ENCODE data around the gene GGPS1.
"Not testable (repeated sequence)": the region's sequence is repeated elsewhere in the genome, so short reads cannot be mapped to it uniquely, and the experiment has no call there.

GGPS1 gene

DNA sequence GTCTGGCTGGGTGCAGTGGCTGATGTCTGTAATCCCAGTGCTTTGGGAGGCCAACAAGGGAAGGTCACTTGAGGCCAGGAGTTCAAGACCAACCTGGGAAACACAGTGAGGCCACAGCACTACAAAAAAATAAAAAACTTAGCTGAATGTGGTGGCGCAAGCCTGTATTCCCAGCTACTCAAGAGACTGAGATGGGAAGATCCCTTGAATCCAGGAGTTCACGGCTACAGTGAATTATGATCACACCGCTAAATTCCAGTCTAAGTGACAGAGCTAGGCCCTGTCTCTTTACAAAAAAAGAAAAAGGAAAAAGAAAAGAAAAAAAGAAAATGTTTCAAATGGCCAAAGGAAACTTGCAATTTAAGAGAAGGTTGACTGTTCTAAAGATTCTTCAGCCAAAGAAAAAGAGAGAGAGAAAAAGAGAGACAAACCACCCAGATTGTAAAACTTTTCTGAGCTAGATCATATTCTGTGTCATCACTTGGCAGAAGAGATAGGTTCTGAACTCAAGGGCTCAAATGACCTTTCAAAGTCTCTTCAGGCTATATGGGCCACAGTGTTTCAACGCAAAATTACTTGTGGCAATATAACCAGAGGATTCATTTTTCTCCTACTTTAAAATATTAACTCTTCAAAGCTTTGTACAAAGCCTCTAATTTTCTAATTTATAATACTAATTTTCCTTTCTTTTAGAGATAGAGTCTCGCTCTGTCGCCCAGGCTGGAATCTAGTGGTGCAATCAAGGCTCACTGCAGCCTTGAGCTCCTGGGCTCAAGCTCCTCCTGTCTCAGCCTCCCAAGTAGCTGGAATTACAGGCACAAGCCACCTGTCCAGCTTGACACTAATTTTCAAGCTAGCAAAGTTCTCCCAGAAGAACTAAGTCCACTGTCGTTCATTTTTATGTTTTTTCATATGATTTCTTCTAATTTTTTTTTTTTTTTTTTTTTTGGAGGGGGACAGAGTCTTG lies 20.9 kb upstream of the GGPS1 start:
- DNase-seq: no peak

DNA sequence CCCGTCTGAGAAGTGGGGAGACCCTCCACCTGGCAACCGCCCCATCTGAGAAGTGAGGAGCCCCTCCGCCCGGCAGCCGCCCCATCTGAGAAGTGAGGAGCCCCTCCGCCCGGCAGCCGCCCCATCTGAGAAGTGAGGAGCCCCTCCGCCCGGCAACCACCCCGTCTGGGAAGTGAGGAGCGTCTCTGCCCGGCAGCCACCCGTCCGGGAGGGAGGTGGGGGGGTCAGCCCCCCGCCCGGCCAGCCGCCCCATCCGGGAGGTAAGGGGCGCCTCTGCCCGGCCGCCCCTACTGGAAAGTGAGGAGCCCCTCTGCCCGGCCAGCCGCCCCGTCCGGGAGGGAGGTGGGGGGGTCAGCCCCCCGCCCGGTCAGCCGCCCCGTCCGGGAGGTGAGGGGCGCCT lies 19.2 kb upstream of the GGPS1 start:
- not testable (repeated sequence) for DNase-seq

DNA sequence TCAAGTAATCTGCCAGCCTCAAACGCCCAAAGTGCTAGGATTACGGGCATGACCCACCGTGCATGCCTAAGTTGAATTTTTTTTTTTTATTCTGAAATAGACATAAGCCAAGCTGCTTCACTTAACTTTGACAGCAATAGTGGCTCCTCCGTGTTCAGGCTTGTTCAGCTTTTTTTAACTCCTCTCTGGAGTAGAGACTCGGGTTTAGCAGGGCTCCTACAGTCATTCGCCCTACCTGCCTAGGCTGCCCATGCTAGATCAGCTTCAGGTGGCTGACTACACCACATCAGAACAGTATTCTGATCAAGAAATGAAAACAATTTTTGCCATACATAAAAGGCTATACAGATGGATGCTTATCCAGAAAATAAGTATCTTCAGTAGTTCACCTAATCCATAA lies 15.1 kb upstream of the GGPS1 start:
- DNase-seq: no peak

DNA sequence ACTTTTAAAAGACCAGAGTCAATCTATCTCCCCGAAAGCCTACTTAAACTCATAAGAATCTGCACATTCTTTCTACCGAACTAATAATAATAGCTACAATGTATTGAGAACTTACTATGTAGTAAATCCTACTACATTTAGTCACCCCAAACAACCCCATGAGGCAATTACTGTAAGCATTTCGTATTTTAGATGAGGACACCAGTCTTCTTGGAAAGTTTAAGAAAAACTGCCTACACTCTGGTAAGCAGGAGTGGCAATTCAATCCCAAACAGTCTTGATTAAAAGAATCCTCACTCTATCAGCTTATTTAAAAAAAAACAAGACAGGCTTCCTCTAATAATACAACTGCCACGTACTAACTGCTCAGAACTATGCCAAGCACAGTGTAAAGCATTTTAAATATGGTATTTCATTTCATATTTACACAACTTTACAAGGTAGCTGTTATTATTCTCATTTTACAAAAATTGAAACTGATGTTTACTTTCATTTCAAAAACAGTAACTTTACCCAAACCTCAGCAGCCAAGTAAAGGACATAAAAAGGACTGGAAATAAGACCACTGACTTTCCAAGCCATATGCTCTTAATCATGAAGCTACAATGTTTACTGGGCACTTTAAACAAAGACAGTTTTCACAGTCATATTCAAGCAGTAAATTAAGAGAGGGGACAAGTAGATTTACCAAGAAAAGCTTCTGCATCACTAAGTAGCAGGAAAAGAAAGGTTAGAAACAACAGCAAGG lies 14.3 kb upstream of the GGPS1 start:
- DNase-seq: no peak

DNA sequence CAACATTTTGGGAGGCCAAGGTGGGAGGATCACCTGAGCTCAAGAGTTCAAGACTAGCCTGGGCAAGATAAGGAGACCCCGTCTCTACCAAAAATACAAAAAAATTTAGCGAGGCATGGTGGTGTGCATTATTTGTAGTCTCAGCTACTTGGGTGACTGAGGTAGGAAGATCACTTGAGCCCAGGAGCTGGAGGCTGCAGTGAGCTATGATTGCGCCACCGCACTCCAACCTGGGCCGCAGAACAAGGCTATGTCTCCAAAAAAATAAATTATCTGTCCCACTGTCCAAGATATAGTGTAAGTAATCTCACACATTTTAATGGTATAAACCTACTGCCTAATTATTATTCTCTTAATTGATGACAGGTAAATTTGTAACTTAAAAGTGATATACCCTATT lies 13.2 kb upstream of the GGPS1 start:
- no peak for DNase-seq

DNA sequence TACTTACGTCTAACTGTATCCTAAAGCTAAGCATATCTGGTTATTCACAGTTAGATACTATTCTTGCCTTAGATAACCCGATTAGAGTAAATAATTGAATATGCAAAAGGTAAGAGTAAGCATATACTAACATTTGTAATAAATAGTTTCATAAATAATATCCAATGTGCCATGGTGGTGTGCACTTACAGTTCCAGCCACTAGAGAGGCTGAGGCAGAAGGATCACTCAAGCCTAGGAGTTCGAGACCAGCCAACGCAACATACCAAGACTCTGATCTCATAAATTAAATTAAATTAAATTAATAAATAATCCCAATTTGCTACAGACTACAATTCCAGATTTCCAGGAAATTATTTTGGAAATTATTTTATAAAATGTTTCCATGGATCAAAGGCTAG lies 12.6 kb upstream of the GGPS1 start:
- no peak for DNase-seq

DNA sequence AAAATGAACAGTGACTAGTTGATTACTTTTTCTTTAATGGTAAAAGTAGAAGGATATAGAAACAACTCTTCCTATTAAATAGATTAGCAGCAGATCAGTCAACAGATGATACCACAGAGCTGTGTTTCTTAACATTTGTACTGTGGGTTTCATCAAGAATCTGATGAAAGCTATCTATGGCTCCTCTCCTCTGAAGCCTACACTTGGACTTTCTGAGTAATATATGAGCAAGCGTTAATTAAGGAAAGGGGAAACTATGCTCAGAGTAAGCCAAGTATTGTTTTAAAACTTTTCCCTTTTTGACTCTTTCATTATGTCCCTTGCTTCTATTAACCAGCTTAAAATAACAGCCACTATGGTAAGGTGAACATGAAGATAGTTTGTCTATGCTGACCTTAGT lies 11.2 kb upstream of the GGPS1 start:
- DNase-seq: no peak

DNA sequence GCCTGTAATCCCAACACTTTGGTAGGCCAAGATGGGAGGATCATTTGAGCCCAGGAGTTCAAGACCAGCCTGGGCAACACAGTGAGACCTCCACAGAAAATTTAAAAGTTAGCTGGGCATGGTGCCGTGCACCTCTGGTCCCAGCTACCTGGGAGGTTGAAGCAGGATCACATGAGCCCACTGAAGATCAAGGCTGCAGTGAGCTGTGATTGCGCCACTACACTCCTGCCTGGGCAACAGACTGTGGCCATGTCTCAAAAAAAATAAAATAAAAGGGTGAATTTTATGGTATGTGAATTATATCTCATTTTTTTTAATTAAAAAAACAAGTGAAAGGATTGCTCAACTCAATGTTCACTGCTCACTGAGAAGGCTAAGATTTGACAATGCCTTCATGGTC lies 9.1 kb upstream of the GGPS1 start:
- no peak for DNase-seq

DNA sequence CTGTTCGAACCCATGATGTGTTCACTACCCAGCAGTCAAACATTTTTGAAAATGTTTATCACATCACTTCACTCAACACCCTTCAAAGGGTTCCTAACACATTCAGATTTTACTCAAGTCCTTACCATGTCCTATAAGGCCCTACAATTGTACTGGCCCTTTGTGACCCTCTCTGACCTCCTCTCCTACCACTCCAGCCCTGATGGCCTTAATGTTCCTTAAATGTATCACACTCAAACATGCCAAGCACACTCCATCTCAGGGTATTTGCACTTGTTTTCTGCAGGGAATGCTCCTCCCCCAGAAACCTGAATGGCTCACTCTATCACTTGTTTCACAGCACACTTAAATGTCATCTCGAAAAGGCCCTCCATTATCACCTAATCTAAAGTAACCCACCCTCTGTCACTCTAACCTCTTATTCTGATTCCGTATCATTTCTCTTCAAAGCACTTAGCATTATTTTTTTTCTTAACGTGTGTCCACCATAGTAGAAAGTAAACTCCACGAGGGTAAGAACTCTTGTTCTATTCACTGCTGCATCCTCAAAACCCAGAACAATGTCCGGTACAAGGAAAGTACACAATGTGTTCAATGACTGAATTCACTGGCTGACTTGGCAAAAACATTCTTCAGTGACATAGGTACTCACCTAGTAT lies 7.7 kb upstream of the GGPS1 start:
- DNase-seq: no peak

DNA sequence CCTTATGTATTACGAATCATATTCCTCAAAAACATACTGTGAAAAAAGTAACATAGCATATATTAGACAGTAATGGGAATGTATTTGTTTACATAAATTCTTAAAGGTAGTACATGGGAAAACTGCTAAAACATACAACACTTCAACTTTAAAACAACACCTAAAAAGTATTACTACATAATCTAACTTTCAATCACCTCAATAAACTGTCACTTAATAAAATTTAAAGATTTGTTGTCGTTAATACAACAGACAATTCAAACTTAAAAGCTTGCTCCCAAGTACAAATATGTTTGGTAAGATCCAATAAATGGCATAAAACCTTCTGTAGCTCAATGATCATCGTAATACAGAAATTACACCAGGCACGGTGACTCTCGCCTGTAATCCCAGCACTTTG lies 4.1 kb upstream of the GGPS1 start:
- no peak for DNase-seq

DNA sequence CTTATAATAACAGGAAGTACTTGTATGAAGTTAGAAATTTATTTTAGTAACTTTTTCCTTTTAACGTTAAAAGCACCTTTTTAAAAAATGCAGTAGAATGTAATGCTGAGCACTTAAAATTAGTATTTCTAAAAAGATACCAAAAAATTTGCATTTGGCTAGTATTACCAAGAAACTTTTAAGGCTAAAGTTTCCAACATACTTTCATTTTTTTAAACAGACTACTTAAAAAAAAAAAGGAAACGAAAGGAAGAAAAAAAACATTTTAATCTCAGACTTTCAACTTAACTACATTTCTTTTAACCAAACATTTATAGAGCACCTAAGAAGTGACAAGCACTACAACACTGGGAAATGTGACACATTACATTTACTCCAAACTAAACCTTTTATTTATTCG lies 3.2 kb upstream of the GGPS1 start:
- DNase-seq: no peak

DNA sequence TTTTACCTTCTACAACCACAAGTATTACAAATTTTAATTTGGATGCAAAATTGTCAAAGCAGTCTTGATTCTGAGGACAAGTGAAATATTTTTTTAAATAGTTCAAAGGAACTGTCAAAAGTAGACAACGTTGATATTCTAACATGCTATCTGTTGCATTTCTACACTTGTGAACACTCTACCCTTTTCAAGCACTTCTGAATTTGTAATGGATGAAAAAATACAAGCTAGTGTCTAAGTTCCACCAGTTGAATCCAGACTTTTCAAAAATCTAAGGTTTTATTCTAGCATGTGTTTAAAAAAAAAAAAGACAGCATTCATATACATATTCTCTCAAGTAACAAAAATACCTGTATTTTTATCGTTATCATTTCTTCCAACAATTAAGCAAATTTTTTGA lies 2.5 kb upstream of the GGPS1 start:
- DNase-seq: no peak

DNA sequence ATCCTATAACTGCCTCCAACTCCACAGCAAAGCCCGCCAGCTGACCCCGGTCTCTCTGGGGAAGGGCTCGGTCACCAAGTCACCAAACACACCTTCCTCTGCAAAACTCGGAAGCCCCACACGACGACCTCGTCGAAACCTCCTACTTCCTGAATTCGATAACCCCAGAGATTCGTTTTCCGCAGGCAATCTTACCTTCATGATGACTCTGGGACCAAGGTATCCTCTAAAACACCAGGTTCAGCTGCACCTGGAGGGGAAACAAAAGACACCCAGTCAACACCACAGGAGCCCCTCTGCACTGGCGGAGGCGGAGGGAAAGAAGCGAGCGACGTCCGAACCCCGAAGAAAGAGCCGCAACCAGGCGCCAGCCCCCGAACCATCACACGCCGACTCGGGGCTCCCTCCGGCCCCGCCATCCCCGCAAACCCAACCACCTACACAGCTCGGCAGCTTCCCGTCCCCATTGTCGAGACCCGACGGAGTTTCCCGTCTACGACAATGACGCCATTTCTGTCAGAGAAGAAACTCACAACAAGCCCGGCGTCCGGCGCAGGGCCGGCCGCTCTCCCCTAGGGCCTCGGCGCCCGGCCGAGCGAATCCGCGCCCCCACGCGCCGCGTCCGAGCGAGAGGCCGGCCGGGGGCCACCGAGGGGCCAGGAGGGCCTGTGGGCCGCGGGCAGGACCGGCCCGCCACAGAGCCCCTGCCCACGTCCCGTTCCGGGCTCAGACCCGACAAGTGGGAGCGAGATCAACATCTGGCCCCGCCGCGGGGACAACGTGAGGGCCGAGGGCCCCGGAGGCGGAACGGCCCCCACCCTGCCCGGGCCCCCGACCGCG lies 1.4 kb upstream of the GGPS1 start:
- DNase-seq: peak; percentile 48 to 58

DNA sequence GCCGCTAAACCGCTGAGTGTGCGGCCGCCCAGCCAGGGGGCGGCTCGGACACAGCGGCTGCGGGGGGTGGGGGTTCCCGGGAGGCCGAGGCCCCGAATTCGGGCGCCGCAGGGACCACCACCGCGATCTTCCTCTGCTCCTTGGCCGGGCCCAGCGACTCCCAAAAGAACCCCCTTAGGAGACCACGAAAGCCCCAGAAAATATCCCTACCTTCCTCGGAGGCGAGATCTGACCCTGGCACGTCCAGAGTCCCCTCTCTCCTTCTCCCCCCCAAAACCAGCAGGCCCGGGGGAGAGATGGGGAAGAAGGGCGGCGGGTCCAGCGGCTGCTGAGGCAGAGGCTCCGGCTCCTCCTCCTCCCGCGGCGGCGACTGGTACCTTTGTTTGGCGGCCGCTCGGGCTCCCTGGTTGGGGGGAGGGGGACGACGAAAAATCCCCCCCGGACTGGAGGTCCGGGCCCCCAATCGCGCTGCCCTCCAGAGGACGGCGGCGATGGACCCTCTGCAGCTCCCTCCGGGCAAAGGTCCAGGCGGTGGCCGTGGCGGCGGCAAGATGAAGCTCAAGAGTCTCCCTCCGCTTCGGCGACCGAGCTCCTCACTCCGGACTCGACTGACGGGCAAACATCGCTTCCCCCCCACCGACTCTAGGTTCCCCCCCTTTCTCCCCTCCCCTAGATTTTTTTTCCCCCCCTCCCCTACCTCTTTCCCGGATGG lies 655 bp upstream of the GGPS1 start, which contains the start of gene ARID4B:
TSS of gene ARID4B (minus strand) at position 621 of the 712 bp plus-strand sequence. CDS start 1,260 bp downstream, outside the sequence.
- DNase-seq: peak in 1 of 2 experiments; percentile 49

DNA sequence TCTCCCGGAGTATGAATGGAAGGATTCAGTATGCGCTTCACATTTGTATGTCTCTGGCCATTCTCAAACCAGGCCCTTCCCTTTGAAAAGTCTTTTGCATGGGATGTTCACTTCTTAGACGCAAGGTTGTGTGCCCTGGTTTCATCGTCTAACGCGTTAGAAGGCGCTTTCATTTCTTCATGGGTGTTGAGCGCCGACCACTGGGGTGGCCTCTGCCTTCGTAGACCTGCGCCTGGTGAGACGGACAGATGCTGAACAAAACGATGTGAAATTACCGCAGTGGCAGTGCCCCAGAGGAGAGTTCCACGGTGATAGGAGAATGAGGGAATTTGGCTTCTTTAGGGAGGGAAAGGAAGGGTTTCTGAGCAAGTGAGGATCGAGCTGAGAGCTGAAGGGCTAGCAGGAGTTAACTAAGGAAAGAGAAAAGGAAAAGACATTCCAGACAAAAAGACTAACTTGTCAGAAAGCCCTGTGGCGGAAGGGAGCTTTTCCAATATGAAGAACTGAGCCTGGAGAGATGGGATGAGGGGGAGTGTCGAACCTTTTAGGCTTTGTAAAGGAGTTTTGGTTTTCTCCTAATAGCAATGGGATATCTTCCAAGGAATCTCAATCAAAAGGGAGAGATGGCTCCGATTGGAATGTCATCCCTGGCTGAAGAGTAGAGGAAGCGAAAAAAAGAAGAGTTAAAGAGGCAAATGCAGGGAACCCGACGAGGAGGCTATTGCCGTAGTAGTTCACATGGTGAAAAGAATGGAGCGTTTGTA lies 951 bp downstream of the GGPS1 start:
- DNase-seq: peak; percentile 24 to 42

DNA sequence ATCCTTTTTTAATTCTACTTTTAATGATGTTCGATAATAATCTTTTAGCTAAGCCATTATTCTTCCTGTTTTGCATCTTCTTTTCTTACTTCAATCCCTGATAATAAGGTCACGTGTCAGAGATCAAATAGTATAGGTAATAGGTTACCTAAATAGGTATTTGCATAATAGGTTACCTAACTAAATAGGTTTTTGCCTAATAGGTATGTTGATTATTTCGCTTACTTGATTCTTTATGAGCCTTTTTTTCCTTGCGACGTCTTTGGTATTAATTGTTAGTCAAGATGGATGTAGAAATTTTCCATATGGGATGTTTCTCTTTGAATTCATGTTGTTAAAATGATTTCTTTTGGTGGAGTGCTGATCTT lies 2.5 kb downstream of the GGPS1 start:
- DNase-seq: no peak

DNA sequence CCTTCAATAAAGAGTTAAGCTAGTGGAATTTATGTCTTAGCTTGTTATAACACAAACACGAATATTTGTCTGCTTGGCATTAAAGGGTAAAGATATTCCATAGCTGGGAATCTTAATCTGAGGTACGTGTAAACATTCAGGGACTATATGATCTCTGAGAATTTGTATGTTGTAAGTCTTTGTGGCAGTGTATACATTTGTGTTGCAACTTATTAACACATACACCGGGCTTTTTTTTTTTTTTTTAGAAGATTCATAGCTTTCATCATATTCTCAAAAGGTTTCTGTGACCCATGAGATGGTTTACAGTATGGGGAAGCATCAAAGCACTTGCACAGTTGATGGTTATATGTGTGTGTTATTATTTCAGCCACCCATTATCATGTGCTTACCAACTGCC lies 3.0 kb downstream of the GGPS1 start:
- DNase-seq: no peak

DNA sequence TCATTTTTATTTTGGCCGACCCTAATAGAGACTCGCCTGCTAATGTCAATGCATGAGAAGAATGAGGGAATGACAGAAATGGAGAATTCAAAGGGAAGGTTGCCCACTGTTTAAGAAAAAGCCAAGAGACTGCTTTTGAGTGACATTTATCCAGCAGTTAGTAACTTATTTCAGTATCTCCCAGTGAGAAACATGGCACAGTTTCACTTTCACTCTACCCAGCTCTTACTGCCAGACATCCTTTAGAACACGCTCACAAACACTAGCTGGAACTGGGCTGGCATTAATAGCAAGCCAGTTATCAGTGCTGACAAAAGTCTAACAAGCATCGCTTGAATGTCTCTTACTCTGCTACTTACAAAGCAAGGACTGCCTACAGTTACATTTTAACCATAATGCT lies 8.5 kb downstream of the GGPS1 start:
- peak in 1 of 2 experiments; percentile 8 for DNase-seq

DNA sequence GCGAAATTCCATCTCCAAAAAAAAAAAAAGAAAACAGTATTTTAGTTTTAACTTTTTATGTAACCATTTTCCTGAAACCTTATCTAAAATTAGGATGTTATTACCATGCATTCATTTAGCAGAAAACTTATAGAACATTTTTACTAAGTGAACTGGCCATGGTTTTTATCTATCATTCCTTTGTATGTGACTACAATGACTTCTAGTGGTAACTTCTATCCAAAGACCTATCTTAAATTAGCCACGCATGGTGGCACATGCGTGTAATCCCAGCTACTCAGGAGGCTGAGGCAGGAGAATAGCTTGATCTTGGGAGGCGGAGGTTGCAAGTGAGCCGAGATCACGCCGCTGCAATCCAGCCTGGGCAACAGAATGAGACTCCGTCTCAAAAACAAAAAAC lies 11.4 kb downstream of the GGPS1 start:
- no peak for DNase-seq

DNA sequence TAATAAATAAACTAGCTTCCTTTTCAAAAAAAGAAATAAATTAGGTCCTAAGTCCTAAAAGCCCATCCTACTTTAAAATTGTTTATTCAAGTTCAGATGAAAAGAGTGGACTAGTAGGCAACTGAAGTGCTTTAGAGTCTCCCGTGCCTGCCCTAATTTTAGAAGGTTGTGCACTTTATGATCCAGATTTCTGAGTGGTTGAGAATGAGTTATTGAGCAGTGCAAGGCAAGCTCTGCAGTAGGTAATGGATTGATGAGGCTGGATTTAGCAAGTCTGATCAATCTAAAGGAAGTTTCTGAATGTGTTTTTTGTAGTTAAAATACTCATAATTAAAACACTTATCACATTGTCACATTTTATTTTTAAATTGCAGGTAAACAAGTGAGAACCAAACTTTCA lies 13.0 kb downstream of the GGPS1 start:
- no peak for DNase-seq

DNA sequence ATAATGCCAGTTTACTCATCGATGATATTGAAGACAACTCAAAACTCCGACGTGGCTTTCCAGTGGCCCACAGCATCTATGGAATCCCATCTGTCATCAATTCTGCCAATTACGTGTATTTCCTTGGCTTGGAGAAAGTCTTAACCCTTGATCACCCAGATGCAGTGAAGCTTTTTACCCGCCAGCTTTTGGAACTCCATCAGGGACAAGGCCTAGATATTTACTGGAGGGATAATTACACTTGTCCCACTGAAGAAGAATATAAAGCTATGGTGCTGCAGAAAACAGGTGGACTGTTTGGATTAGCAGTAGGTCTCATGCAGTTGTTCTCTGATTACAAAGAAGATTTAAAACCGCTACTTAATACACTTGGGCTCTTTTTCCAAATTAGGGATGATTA lies 13.7 kb downstream of the GGPS1 start:
- no peak for DNase-seq

Data from stimulated activated CD4-positive, alpha-beta T cell treated with anti-CD3 and anti-CD28 coated beads, Interleukin-4, amount 100 ng/mL, for 4 hours (primary cell).